Right renal cortex interstitium (tissue), 3 donors: ENCODE measurements around the gene OR10V1. TPM values are rescaled to one million over a fixed set of nuclear protein-coding genes. Genes with fewer than 3 reads are reported as not detected.
A peak's percentile ranks its signal among the peaks of the same experiment; 100 is the strongest.

Source experiments
- DNase-seq, 3 donors: peaks; one replicate each; pipeline ENCODE4 v3.0.0-alpha.2; 2013; ENCODE audit warnings: low read depth in 3 of 3, low spot score in 2 of 3
- polyA plus RNA-seq, 3 donors: library from polyadenylated mRNA; unstranded; fragments of 120-200 nt; gene quantifications; one replicate each; pipeline ENCODE4 v1.2.1, GENCODE V29; 2013; ENCODE audit not compliant: insufficient read length in 3 of 3

Gene OR10V1
- polyA plus RNA-seq, result not detected

- no peak for DNase-seq
Observed at GRCh38 chr11:59713745-59714144, at the start of gene OR10V1. OR10V1 (minus strand) TSS chr11:59713845; CDS start chr11:59713845, 0 bp downstream.

- DNase-seq, result no peak
Observed at GRCh38 chr11:59761993-59762392, 48.3 kb upstream of the OR10V1 start.

GRCh38 chr11:59760771-59761170 lies 47.1 kb upstream of the OR10V1 start:
- no peak for DNase-seq

GRCh38 chr11:59759900-59760299 lies 46.3 kb upstream of the OR10V1 start:
- no peak for DNase-seq

- no peak for DNase-seq
Observed at GRCh38 chr11:59758401-59759037, 44.9 kb upstream of the OR10V1 start.

GRCh38 chr11:59756845-59757244 lies 43.2 kb upstream of the OR10V1 start:
- DNase-seq, result no peak

- DNase-seq, result no peak
Observed at GRCh38 chr11:59756558-59756840, 42.9 kb upstream of the OR10V1 start.

- peak in 1 of 3 donors; percentile 24 for DNase-seq
Observed at GRCh38 chr11:59755701-59756557, 42.3 kb upstream of the OR10V1 start.

GRCh38 chr11:59754859-59755700 lies 41.4 kb upstream of the OR10V1 start, which contains the start of gene STX3:
STX3 (plus strand) TSS chr11:59755376; CDS start chr11:59755606, 230 bp downstream.
- peak; percentile 20 to 32 (median 24) for DNase-seq

- DNase-seq, result no peak
Observed at GRCh38 chr11:59754494-59754858, 40.8 kb upstream of the OR10V1 start.

GRCh38 chr11:59753650-59754493 lies 40.2 kb upstream of the OR10V1 start:
- peak; percentile 56 to 61 (median 59) for DNase-seq

- no peak for DNase-seq
Observed at GRCh38 chr11:59746111-59746510, 32.5 kb upstream of the OR10V1 start.

- DNase-seq, result no peak
Observed at GRCh38 chr11:59730896-59731565, 17.4 kb upstream of the OR10V1 start.

GRCh38 chr11:59729834-59730233 lies 16.2 kb upstream of the OR10V1 start:
- DNase-seq, result no peak

- DNase-seq, result no peak
Observed at GRCh38 chr11:59728913-59729312, 15.3 kb upstream of the OR10V1 start.

- DNase-seq, result no peak
Observed at GRCh38 chr11:59728154-59728553, 14.5 kb upstream of the OR10V1 start.

GRCh38 chr11:59727426-59727825 lies 13.8 kb upstream of the OR10V1 start:
- DNase-seq, result no peak

- DNase-seq, result no peak
Observed at GRCh38 chr11:59724066-59724465, 10.4 kb upstream of the OR10V1 start.

- DNase-seq, result no peak
Observed at GRCh38 chr11:59719556-59719955, 5.9 kb upstream of the OR10V1 start.

- no peak for DNase-seq
Observed at GRCh38 chr11:59716051-59716450, 2.4 kb upstream of the OR10V1 start.
